ENCODE data around the gene ADRB2.

DNA sequence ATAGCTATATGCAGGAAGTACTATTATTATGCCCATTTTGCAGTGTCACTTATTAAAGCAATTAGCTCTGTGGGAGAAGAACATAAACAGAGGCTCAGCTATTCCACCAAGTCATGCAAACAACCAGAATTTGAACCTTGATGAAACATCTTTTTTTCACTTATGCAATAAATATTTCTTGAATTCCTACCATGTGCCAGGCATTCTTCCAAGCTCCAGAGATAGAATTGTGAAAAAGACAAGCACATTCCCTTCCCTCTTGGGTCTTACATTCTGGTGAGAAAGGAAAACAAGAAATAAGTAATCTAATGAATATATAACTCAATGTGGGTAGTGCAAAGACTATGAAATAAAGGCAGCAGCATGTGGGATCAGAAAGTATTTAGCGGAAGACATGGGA, 32.1 kb upstream of the ADRB2 start:
- TF ChIP-seq CTCF (IDR thresholded peaks at IDR 0.05; ENCODE audit: low read length) (no peak), EZH2 (IDR thresholded peaks at IDR 0.05; ENCODE audit: borderline replicate concordance, low read length) (no peak)
